ENCODE measurements around the gene CSHL1.
"Not testable (repeated sequence)": the region's sequence is repeated elsewhere in the genome, so short reads cannot be mapped to it uniquely, and the experiment has no call there.

Gene CSHL1

GRCh38 chr17:63885119-63885518 is 25.9 kb downstream of the CSHL1 start:
- not testable (repeated sequence) for H3K9me3 Mint-ChIP-seq; H3K4me3 Mint-ChIP-seq; ATAC-seq (replicated peaks; ENCODE audit: extremely low read depth, poor library complexity, severe bottlenecking); H3K27me3 Mint-ChIP-seq; H3K27ac Mint-ChIP-seq (ENCODE audit: low read depth); H3K36me3 Mint-ChIP-seq (ENCODE audit: insufficient read depth); DNase-seq (ENCODE audit: low spot score in 2 of 2)
- H3K4me1 Mint-ChIP-seq: peaks cover 10% of the 10 kb centered on the region

- H3K4me3 Mint-ChIP-seq; H3K4me1 Mint-ChIP-seq; DNase-seq (ENCODE audit: low spot score in 2 of 2); H3K36me3 Mint-ChIP-seq (ENCODE audit: insufficient read depth); H3K27ac Mint-ChIP-seq (ENCODE audit: low read depth); H3K27me3 Mint-ChIP-seq; H3K9me3 Mint-ChIP-seq; ATAC-seq (replicated peaks; ENCODE audit: extremely low read depth, poor library complexity, severe bottlenecking): not testable (repeated sequence)
Measured at GRCh38 chr17:63882626-63883126, 28.4 kb downstream of the CSHL1 start.

- DNase-seq (ENCODE audit: low spot score in 2 of 2) (peak; percentile 27 to 35), ATAC-seq (replicated peaks; ENCODE audit: extremely low read depth, poor library complexity, severe bottlenecking) (peak; percentile 78)
- H3K4me3 Mint-ChIP-seq: no peak within 1 kb of the TSS
- peaks cover 7% of the 10 kb centered on the region for H3K27me3 Mint-ChIP-seq
- no peaks in the 10 kb centered on the region for H3K36me3 Mint-ChIP-seq (ENCODE audit: insufficient read depth)
- H3K27ac Mint-ChIP-seq (ENCODE audit: low read depth): no peak within 1 kb of the TSS
- no peaks in the 10 kb centered on the region for H3K4me1 Mint-ChIP-seq
- H3K9me3 Mint-ChIP-seq: no peaks in the 10 kb centered on the region
Measured at GRCh38 chr17:63881935-63882601, 29.0 kb downstream of the CSHL1 start, which contains the start of gene GH2. Gene GH2 (minus strand): TSS chr17:63881944. CDS start chr17:63881801, 143 bp downstream.

- H3K4me1 Mint-ChIP-seq; DNase-seq (ENCODE audit: low spot score in 2 of 2); ATAC-seq (replicated peaks; ENCODE audit: extremely low read depth, poor library complexity, severe bottlenecking); H3K4me3 Mint-ChIP-seq; H3K9me3 Mint-ChIP-seq; H3K36me3 Mint-ChIP-seq (ENCODE audit: insufficient read depth); H3K27me3 Mint-ChIP-seq; H3K27ac Mint-ChIP-seq (ENCODE audit: low read depth): not testable (repeated sequence)
Measured at GRCh38 chr17:63881337-63881736, 29.7 kb downstream of the CSHL1 start.

GRCh38 chr17:63880706-63881105 is 30.4 kb downstream of the CSHL1 start:
- H3K27ac Mint-ChIP-seq (ENCODE audit: low read depth): no peak overlapping the region
- H3K9me3 Mint-ChIP-seq: no peaks in the 10 kb centered on the region
- H3K4me3 Mint-ChIP-seq: no peak overlapping the region
- ATAC-seq (replicated peaks; ENCODE audit: extremely low read depth, poor library complexity, severe bottlenecking) (no peak), DNase-seq (ENCODE audit: low spot score in 2 of 2) (no peak)
- no peaks in the 10 kb centered on the region for H3K36me3 Mint-ChIP-seq (ENCODE audit: insufficient read depth)
- peaks cover 7% of the 10 kb centered on the region for H3K27me3 Mint-ChIP-seq
- no peaks in the 10 kb centered on the region for H3K4me1 Mint-ChIP-seq

- not testable (repeated sequence) for H3K27ac Mint-ChIP-seq (ENCODE audit: low read depth); DNase-seq (ENCODE audit: low spot score in 2 of 2); H3K4me1 Mint-ChIP-seq; H3K9me3 Mint-ChIP-seq; H3K36me3 Mint-ChIP-seq (ENCODE audit: insufficient read depth); ATAC-seq (replicated peaks; ENCODE audit: extremely low read depth, poor library complexity, severe bottlenecking); H3K27me3 Mint-ChIP-seq; H3K4me3 Mint-ChIP-seq
Measured at GRCh38 chr17:63878413-63878812, 32.6 kb downstream of the CSHL1 start.

GRCh38 chr17:63874693-63875092 is 36.4 kb downstream of the CSHL1 start:
- DNase-seq (ENCODE audit: low spot score in 2 of 2); H3K27me3 Mint-ChIP-seq; H3K4me3 Mint-ChIP-seq; H3K9me3 Mint-ChIP-seq; H3K4me1 Mint-ChIP-seq; H3K36me3 Mint-ChIP-seq (ENCODE audit: insufficient read depth); ATAC-seq (replicated peaks; ENCODE audit: extremely low read depth, poor library complexity, severe bottlenecking); H3K27ac Mint-ChIP-seq (ENCODE audit: low read depth): not testable (repeated sequence)

GRCh38 chr17:63874061-63874626 is 36.9 kb downstream of the CSHL1 start:
- H3K4me1 Mint-ChIP-seq; H3K36me3 Mint-ChIP-seq (ENCODE audit: insufficient read depth); H3K27ac Mint-ChIP-seq (ENCODE audit: low read depth); H3K4me3 Mint-ChIP-seq; H3K9me3 Mint-ChIP-seq; DNase-seq (ENCODE audit: low spot score in 2 of 2); ATAC-seq (replicated peaks; ENCODE audit: extremely low read depth, poor library complexity, severe bottlenecking); H3K27me3 Mint-ChIP-seq: not testable (repeated sequence)

- ATAC-seq (replicated peaks; ENCODE audit: extremely low read depth, poor library complexity, severe bottlenecking); H3K36me3 Mint-ChIP-seq (ENCODE audit: insufficient read depth); DNase-seq (ENCODE audit: low spot score in 2 of 2); H3K4me1 Mint-ChIP-seq; H3K4me3 Mint-ChIP-seq; H3K9me3 Mint-ChIP-seq; H3K27ac Mint-ChIP-seq (ENCODE audit: low read depth); H3K27me3 Mint-ChIP-seq: not testable (repeated sequence)
Measured at GRCh38 chr17:63873577-63873976, 37.5 kb downstream of the CSHL1 start, which contains the start of gene CSH2. Gene CSH2 (minus strand): TSS chr17:63873677. CDS start chr17:63873614, 63 bp downstream.

- not testable (repeated sequence) for ATAC-seq (replicated peaks; ENCODE audit: extremely low read depth, poor library complexity, severe bottlenecking); H3K27ac Mint-ChIP-seq (ENCODE audit: low read depth); H3K4me3 Mint-ChIP-seq; H3K9me3 Mint-ChIP-seq; H3K4me1 Mint-ChIP-seq; H3K27me3 Mint-ChIP-seq; H3K36me3 Mint-ChIP-seq (ENCODE audit: insufficient read depth); DNase-seq (ENCODE audit: low spot score in 2 of 2)
Measured at GRCh38 chr17:63871646-63872365, 39.3 kb downstream of the CSHL1 start.

GRCh38 chr17:63870292-63870665 is 40.8 kb downstream of the CSHL1 start:
- H3K27me3 Mint-ChIP-seq; H3K4me1 Mint-ChIP-seq; H3K9me3 Mint-ChIP-seq; H3K4me3 Mint-ChIP-seq; DNase-seq (ENCODE audit: low spot score in 2 of 2); H3K27ac Mint-ChIP-seq (ENCODE audit: low read depth); ATAC-seq (replicated peaks; ENCODE audit: extremely low read depth, poor library complexity, severe bottlenecking); H3K36me3 Mint-ChIP-seq (ENCODE audit: insufficient read depth): not testable (repeated sequence)

- DNase-seq (ENCODE audit: low spot score in 2 of 2); H3K27ac Mint-ChIP-seq (ENCODE audit: low read depth); ATAC-seq (replicated peaks; ENCODE audit: extremely low read depth, poor library complexity, severe bottlenecking); H3K9me3 Mint-ChIP-seq; H3K4me3 Mint-ChIP-seq; H3K36me3 Mint-ChIP-seq (ENCODE audit: insufficient read depth); H3K27me3 Mint-ChIP-seq; H3K4me1 Mint-ChIP-seq: not testable (repeated sequence)
Measured at GRCh38 chr17:63869491-63870291, 41.4 kb downstream of the CSHL1 start.

Measured in central memory CD8-positive, alpha-beta T cell (primary cell).